MM.1S (cell line): ENCODE measurements around the gene MACROD2.

Experiments used
- DNase-seq: peaks from one replicate; pipeline ENCODE4 v3.0.0-alpha.2; 2015
- H2AFZ ChIP-seq: fragments of 300-600 bp; sonication (generic); 2 replicates; pipeline ENCODE4 v1.6.0; 2016; ENCODE audit warnings: antibody characterized with exemption, low read length
- H3F3A ChIP-seq: fragments of 300-600 bp; sonication (generic); 2 replicates; pipeline ENCODE4 v1.6.1; 2016; ENCODE audit warnings: mild to moderate bottlenecking, antibody characterized with exemption, low read length, moderate library complexity, mixed read lengths; ENCODE audit not compliant: insufficient read depth
- H3K27ac ChIP-seq: fragments of 300-600 bp; sonication (generic); 2 replicates; pipeline ENCODE4 v1.5.1; 2016; ENCODE audit warnings: mild to moderate bottlenecking, low read length
- H3K27me3 ChIP-seq: fragments of 300-600 bp; sonication (generic); replicated peaks from 2 replicates; pipeline ENCODE4 v1.6.0; 2016; ENCODE audit warnings: low read length; ENCODE audit not compliant: insufficient read depth
- H3K36me3 ChIP-seq: fragments of 300-600 bp; sonication (generic); replicated peaks from 2 replicates; pipeline ENCODE4 v1.6.1; 2016; ENCODE audit warnings: mild to moderate bottlenecking, low read length, mixed read lengths; ENCODE audit not compliant: insufficient read depth
- H3K4me1 ChIP-seq: fragments of 300-600 bp; sonication (generic); 2 replicates; pipeline ENCODE4 v1.6.1; 2016; ENCODE audit warnings: low read length, mixed read lengths
- H3K4me2 ChIP-seq: fragments of 300-600 bp; sonication (generic); 2 replicates; pipeline ENCODE4 v1.6.0; 2016; ENCODE audit warnings: low read depth, low read length
- H3K4me3 ChIP-seq: fragments of 300-600 bp; sonication (generic); 2 replicates; pipeline ENCODE4 v1.5.1; 2016; ENCODE audit warnings: low read length, mixed read lengths
- H3K79me2 ChIP-seq: fragments of 300-600 bp; sonication (generic); 2 replicates; pipeline ENCODE4 v1.6.1; 2016; ENCODE audit warnings: mixed run types, low read length, mixed read lengths
- H3K9ac ChIP-seq: fragments of 300-600 bp; sonication (generic); 2 replicates; pipeline ENCODE4 v1.6.1; 2016; ENCODE audit warnings: low read length, mixed read lengths
- H3K9me2 ChIP-seq: fragments of 300-600 bp; sonication (generic); replicated peaks from 2 replicates; pipeline ENCODE4 v1.6.1; 2016; ENCODE audit warnings: mild to moderate bottlenecking, low read length, mixed read lengths; ENCODE audit not compliant: insufficient read depth
- H3K9me3 ChIP-seq: fragments of 300-600 bp; sonication (generic); replicated peaks from 2 replicates; pipeline ENCODE4 v1.6.1; 2016; ENCODE audit warnings: mild to moderate bottlenecking, low read length, mixed read lengths; ENCODE audit not compliant: insufficient read depth
- H4K20me1 ChIP-seq: fragments of 300-600 bp; sonication (generic); 2 replicates; pipeline ENCODE4 v1.6.1; 2016; ENCODE audit warnings: mild to moderate bottlenecking, low read length, moderate library complexity, mixed read lengths; ENCODE audit not compliant: insufficient read depth
- CTCF ChIP-seq: fragments of 300-600 bp; sonication (generic); IDR thresholded peaks from 2 replicates; pipeline ENCODE4 v1.5.1; 2016; ENCODE audit warnings: antibody characterized with exemption, low read length, mixed read lengths
- EZH2 ChIP-seq: fragments of 300-600 bp; sonication (generic); optimal IDR thresholded peaks from 2 replicates; pipeline ENCODE3; 2017; ENCODE audit warnings: low read depth, mild to moderate bottlenecking, antibody characterized with exemption, low read length, mixed read lengths
- EZH2phosphoT487 ChIP-seq: fragments of 300-600 bp; sonication (generic); IDR thresholded peaks from 2 replicates; pipeline ENCODE4 v1.6.1; 2018; ENCODE audit warnings: antibody characterized with exemption, low read length

MACROD2 gene

GRCh38 chr20:14716351-14716801, 721.1 kb downstream of the MACROD2 start:
- TF ChIP-seq CTCF: no peak
- no peak for TF ChIP-seq EZH2
- no peak for TF ChIP-seq EZH2phosphoT487
- Histone ChIP-seq H3K9me2 (no peaks in the 10 kb centered on the region), H3K79me2 (no peaks in the 10 kb centered on the region), H3F3A (no peaks in the 10 kb centered on the region), H3K9ac (no peak overlapping the region), H2AFZ (no peak overlapping the region), H3K36me3 (no peaks in the 10 kb centered on the region), H3K27ac (no peak overlapping the region), H3K4me3 (no peak overlapping the region), H3K4me2 (no peak overlapping the region), H3K9me3 (no peaks in the 10 kb centered on the region; the same call in 1 of the 2 replicates), H4K20me1 (no peaks in the 10 kb centered on the region), H3K27me3 (no peaks in the 10 kb centered on the region), H3K4me1 (peaks cover 6% of the 10 kb centered on the region; the same call in 1 of the 2 replicates)
- DNase-seq: no peak

GRCh38 chr20:14717134-14717999, 722.1 kb downstream of the MACROD2 start:
- Histone ChIP-seq H3F3A (no peaks in the 10 kb centered on the region), H3K4me1 (peaks cover 6% of the 10 kb centered on the region; the same call in 1 of the 2 replicates), H3K9me3 (no peaks in the 10 kb centered on the region; the same call in 1 of the 2 replicates), H3K27ac (no peak overlapping the region), H3K79me2 (no peaks in the 10 kb centered on the region), H3K36me3 (no peaks in the 10 kb centered on the region), H3K4me2 (no peak overlapping the region), H3K9ac (no peak overlapping the region), H2AFZ (0 out of 2 replicates have a peak overlapping the region, but pooled peaks have one; percentile 11), H3K27me3 (no peaks in the 10 kb centered on the region), H4K20me1 (no peaks in the 10 kb centered on the region), H3K4me3 (no peak overlapping the region), H3K9me2 (no peaks in the 10 kb centered on the region)
- no peak for TF ChIP-seq CTCF
- TF ChIP-seq EZH2: no peak
- no peak for TF ChIP-seq EZH2phosphoT487
- DNase-seq: peak; percentile 50

- Histone ChIP-seq H3K9me3 (no peaks in the 10 kb centered on the region; the same call in 1 of the 2 replicates), H3K27ac (no peak overlapping the region), H3K27me3 (no peaks in the 10 kb centered on the region), H3K9me2 (no peaks in the 10 kb centered on the region), H3F3A (no peaks in the 10 kb centered on the region), H4K20me1 (no peaks in the 10 kb centered on the region), H3K79me2 (no peaks in the 10 kb centered on the region), H3K4me3 (no peak overlapping the region), H3K9ac (no peak overlapping the region), H3K4me1 (peaks cover 6% of the 10 kb centered on the region; the same call in 1 of the 2 replicates), H3K4me2 (no peak overlapping the region), H3K36me3 (no peaks in the 10 kb centered on the region), H2AFZ (no peak overlapping the region)
- no peak for DNase-seq
- TF ChIP-seq EZH2phosphoT487 (no peak), CTCF (no peak), EZH2 (no peak)
These were observed 724.9 kb downstream of the MACROD2 start for GRCh38 chr20:14720251-14720650.
